PC-9 (cell line): ENCODE data around the gene ASPN. TPM values are rescaled to one million over a fixed set of nuclear protein-coding genes. Genes with fewer than 3 reads are reported as not detected.

Experiments used
- BruUV-seq: library from RNA; stranded (reverse); fragments of 400-500 nt; replicated peaks from 2 replicates; lab custom pipeline; 2021; lab: Mats Ljungman, UMichigan
- CTCF ChIA-PET: fragments of 300-600 bp; sonication (Branson Sonifier 250); formaldehyde crosslinking; loops from one replicate; lab custom pipeline; 2022; ENCODE audit warnings: antibody characterized with exemption; lab: Charles Lee
- POLR2A ChIA-PET: fragments of 300-600 bp; sonication (Branson Sonifier 250); formaldehyde crosslinking; loops from one replicate; lab custom pipeline; 2022; ENCODE audit warnings: antibody characterized with exemption; ENCODE audit not compliant: unreplicated experiment; lab: Charles Lee
- DNase-seq, 2 experiments: peaks; one replicate each; pipeline versions ENCODE4 v3.0.0 to v3.0.0-alpha.2; 2015 to 2022; ENCODE audit warnings: mixed read lengths in 1 of 2
- H2AFZ ChIP-seq: fragments of 200-600 bp; sonication (generic); 2 replicates; pipeline ENCODE4 v1.8.1; 2017; ENCODE audit warnings: antibody characterized with exemption
- H3F3A ChIP-seq: fragments of 200-600 bp; sonication (generic); 2 replicates; pipeline ENCODE4 v1.8.1; 2017; ENCODE audit warnings: antibody characterized with exemption, mild to moderate bottlenecking, low read depth; ENCODE audit not compliant: insufficient read depth
- H3K27ac ChIP-seq: fragments of 200-600 bp; sonication (generic); 2 replicates; pipeline ENCODE4 v1.6.1; 2016; ENCODE audit warnings: mixed run types
- H3K27me3 ChIP-seq: fragments of 200-600 bp; sonication (generic); 2 replicates; pipeline ENCODE4 v1.6.1; 2016; ENCODE audit warnings: low read depth, mixed run types; ENCODE audit not compliant: insufficient read depth
- H3K36me3 ChIP-seq: fragments of 200-600 bp; sonication (generic); 2 replicates; pipeline ENCODE4 v1.6.1; 2016; ENCODE audit warnings: low read depth, mixed run types
- H3K4me1 ChIP-seq: fragments of 200-600 bp; sonication (generic); replicated peaks from 2 replicates; pipeline ENCODE4 v1.6.1; 2016; ENCODE audit warnings: mixed run types; ENCODE audit not compliant: insufficient read depth
- H3K4me2 ChIP-seq: fragments of 200-600 bp; sonication (generic); 2 replicates; pipeline ENCODE4 v1.6.1; 2017; ENCODE audit warnings: mixed run types
- H3K4me3 ChIP-seq: fragments of 200-600 bp; sonication (generic); 2 replicates; pipeline ENCODE4 v1.6.1; 2016; ENCODE audit warnings: mixed run types
- H3K79me2 ChIP-seq: fragments of 200-600 bp; sonication (generic); 2 replicates; pipeline ENCODE4 v1.6.1; 2017; ENCODE audit warnings: low read depth, mixed run types
- H3K9me2 ChIP-seq: fragments of 200-600 bp; sonication (generic); 2 replicates; pipeline ENCODE4 v1.8.1; 2017; ENCODE audit warnings: mild to moderate bottlenecking; ENCODE audit not compliant: insufficient read depth
- H3K9me3 ChIP-seq: fragments of 200-600 bp; sonication (generic); 2 replicates; pipeline ENCODE4 v1.8.1; 2016; ENCODE audit warnings: low read depth; ENCODE audit not compliant: insufficient read depth
- H4K20me1 ChIP-seq: fragments of 200-600 bp; sonication (generic); 2 replicates; pipeline ENCODE4 v1.8.1; 2017; ENCODE audit not compliant: insufficient read depth
- CTCF ChIP-seq: fragments of 200-600 bp; sonication (generic); conservative IDR thresholded peaks from 2 replicates; pipeline ENCODE4 v1.6.1; 2017; ENCODE audit warnings: mixed run types, antibody characterized with exemption, mild to moderate bottlenecking, moderate library complexity
- EZH2 ChIP-seq: fragments of 200-600 bp; sonication (generic); IDR thresholded peaks from 2 replicates; pipeline ENCODE4 v1.8.0; 2017; ENCODE audit warnings: antibody characterized with exemption, low read depth
- intact Hi-C: fragments of 100-400 bp; cut with micrococcal nuclease; formaldehyde crosslinking; loops from one replicate; pipeline ENCODE4 v1.10.0; 2022; ENCODE audit not compliant: unreplicated experiment
- total RNA-seq: library from RNA; stranded (reverse); gene quantifications from 2 replicates; pipeline ENCODE4 v1.2.3, GENCODE V29; 2021

ASPN gene
- total RNA-seq, 1 experiment from 2014 or later: not detected

DNA sequence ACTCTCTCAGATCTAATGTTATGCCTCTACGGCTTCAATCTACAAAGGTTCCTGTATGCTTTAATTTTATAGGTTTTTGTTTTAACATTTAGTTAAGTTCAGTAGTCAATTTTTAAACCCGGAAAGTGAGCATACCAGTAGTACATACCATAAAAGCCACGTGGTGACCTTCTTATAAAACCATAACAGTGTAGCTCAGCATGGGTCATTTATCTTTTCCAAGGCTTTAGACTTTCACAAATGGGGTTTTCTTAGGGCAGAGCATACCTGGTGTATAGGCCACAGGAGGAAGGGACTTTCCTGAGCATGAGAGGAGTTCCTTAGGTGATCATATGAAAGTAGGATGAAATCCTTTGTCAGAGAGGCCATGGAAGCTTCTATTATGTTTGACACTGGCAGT is 30.3 kb upstream of the ASPN start:
- no peaks in the 10 kb centered on the region for H3K9me3 ChIP-seq
- BruUV-seq: no TSS peak
- H3K79me2 ChIP-seq: no peaks in the 10 kb centered on the region
- H3K4me2 ChIP-seq: no peak overlapping the region
- ChIA-PET POLR2A (no interaction called here), CTCF (no interaction called here)
- H3K9me2 ChIP-seq: no peaks in the 10 kb centered on the region
- no peaks in the 10 kb centered on the region for H4K20me1 ChIP-seq
- no peak overlapping the region for H3K4me3 ChIP-seq
- no peaks in the 10 kb centered on the region for H3K36me3 ChIP-seq
- H3K4me1 ChIP-seq: peaks cover 3% of the 10 kb centered on the region
- H2AFZ ChIP-seq: no peak overlapping the region
- no peak for TF ChIP-seq CTCF
- TF ChIP-seq EZH2: no peak
- intact Hi-C loops: no loop called here
- DNase-seq: no peak
- peaks cover under 1% of the 10 kb centered on the region; the same call in 1 of the 2 replicates for H3F3A ChIP-seq
- no peak overlapping the region for H3K27ac ChIP-seq
- no peaks in the 10 kb centered on the region for H3K27me3 ChIP-seq

- H3K9me2 ChIP-seq: no peaks in the 10 kb centered on the region
- intact Hi-C loops: no loop called here
- no peaks in the 10 kb centered on the region for H3K9me3 ChIP-seq
- no peak overlapping the region for H2AFZ ChIP-seq
- H3K4me2 ChIP-seq: no peak overlapping the region
- DNase-seq: no peak
- H4K20me1 ChIP-seq: no peaks in the 10 kb centered on the region
- H3K27ac ChIP-seq: no peak overlapping the region
- ChIA-PET CTCF (no interaction called here), POLR2A (no interaction called here)
- no TSS peak for BruUV-seq
- H3F3A ChIP-seq: peaks cover 19% of the 10 kb centered on the region
- no peaks in the 10 kb centered on the region for H3K27me3 ChIP-seq
- no peaks in the 10 kb centered on the region for H3K36me3 ChIP-seq
- TF ChIP-seq EZH2 (no peak), CTCF (no peak)
- H3K4me3 ChIP-seq: no peak overlapping the region
- no peaks in the 10 kb centered on the region for H3K79me2 ChIP-seq
- peaks cover 21% of the 10 kb centered on the region for H3K4me1 ChIP-seq
These were observed 28.4 kb upstream of the ASPN start for GRCh38 chr9:92510747-92511146.

DNA sequence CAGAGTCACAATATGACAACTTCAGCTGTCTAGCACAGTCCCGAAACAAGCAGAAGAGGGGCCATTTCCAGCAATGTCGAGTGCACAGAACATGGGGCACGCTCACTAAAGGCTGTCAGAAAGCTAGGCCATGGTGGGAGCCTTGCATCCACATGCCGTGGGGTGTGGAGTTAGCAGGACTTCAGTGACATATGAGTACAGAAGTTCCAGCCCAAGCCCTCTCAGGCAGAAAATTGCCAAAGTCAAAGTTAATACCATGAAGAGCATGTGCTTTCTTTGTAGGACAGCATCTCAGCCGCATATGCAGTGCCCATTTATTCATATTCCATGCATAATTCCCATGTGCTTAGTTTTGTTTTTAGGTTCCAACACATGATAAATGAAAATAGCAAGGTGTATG is 26.7 kb upstream of the ASPN start:
- intact Hi-C loops: no loop called here

More for the DNA sequence above, 26.7 kb upstream of the ASPN start:
- BruUV-seq: no TSS peak
- H3K27ac ChIP-seq: no peak overlapping the region
- H2AFZ ChIP-seq: no peak overlapping the region
- H3K79me2 ChIP-seq: no peaks in the 10 kb centered on the region
- no peaks in the 10 kb centered on the region for H3K9me3 ChIP-seq
- H3F3A ChIP-seq: peaks cover 27% of the 10 kb centered on the region
- H3K4me3 ChIP-seq: no peak overlapping the region
- DNase-seq: no peak
- no peak overlapping the region for H3K4me2 ChIP-seq
- no peaks in the 10 kb centered on the region for H3K36me3 ChIP-seq
- TF ChIP-seq CTCF: no peak
- TF ChIP-seq EZH2: no peak
- CTCF ChIA-PET: no interaction called here
- H3K9me2 ChIP-seq: no peaks in the 10 kb centered on the region
- POLR2A ChIA-PET: no interaction called here
- H4K20me1 ChIP-seq: no peaks in the 10 kb centered on the region
- peaks cover 34% of the 10 kb centered on the region for H3K4me1 ChIP-seq
- no peaks in the 10 kb centered on the region for H3K27me3 ChIP-seq
